ENCODE results near the gene TRIM67.
"Not testable (repeated sequence)": the region's sequence is repeated elsewhere in the genome, so short reads cannot be mapped to it uniquely, and the experiment has no call there.

TRIM67 gene

GRCh38 chr1:231209531-231209930 lies 47.7 kb downstream of the TRIM67 start:
- no peak for DNase-seq

GRCh38 chr1:231210126-231210525 lies 48.3 kb downstream of the TRIM67 start:
- DNase-seq = no peak

GRCh38 chr1:231211005-231211857 lies 49.4 kb downstream of the TRIM67 start:
- peak; percentile 35 for DNase-seq

- not testable (repeated sequence) for DNase-seq
Measured at GRCh38 chr1:231212301-231212700, 50.4 kb downstream of the TRIM67 start.

- no peak for DNase-seq
Measured at GRCh38 chr1:231213831-231214573, 52.1 kb downstream of the TRIM67 start.

GRCh38 chr1:231214918-231215680 lies 53.2 kb downstream of the TRIM67 start:
- no peak for DNase-seq

GRCh38 chr1:231215681-231216385 lies 54.0 kb downstream of the TRIM67 start:
- no peak for DNase-seq

- DNase-seq = no peak
Measured at GRCh38 chr1:231216498-231216897, 54.6 kb downstream of the TRIM67 start.

- DNase-seq = no peak
Measured at GRCh38 chr1:231217056-231217455, 55.2 kb downstream of the TRIM67 start.

- no peak for DNase-seq
Measured at GRCh38 chr1:231218078-231218477, 56.2 kb downstream of the TRIM67 start.

GRCh38 chr1:231219422-231220401 lies 57.9 kb downstream of the TRIM67 start:
- DNase-seq = no peak

- DNase-seq = no peak
Measured at GRCh38 chr1:231220801-231221200, 58.9 kb downstream of the TRIM67 start.

- no peak for DNase-seq
Measured at GRCh38 chr1:231226156-231226555, 64.3 kb downstream of the TRIM67 start.

- no peak for DNase-seq
Measured at GRCh38 chr1:231231511-231231910, 69.7 kb downstream of the TRIM67 start.

- no peak for DNase-seq
Measured at GRCh38 chr1:231232870-231233734, 71.2 kb downstream of the TRIM67 start.

GRCh38 chr1:231233735-231234417 lies 72.0 kb downstream of the TRIM67 start:
- DNase-seq = no peak

GRCh38 chr1:231234506-231234905 lies 72.6 kb downstream of the TRIM67 start:
- no peak for DNase-seq

- no peak for DNase-seq
Measured at GRCh38 chr1:231235526-231236207, 73.8 kb downstream of the TRIM67 start.

- DNase-seq = no peak
Measured at GRCh38 chr1:231236208-231236591, 74.3 kb downstream of the TRIM67 start.
